ENCODE measurements around the gene FZR1. TPM values are rescaled to one million over a fixed set of nuclear protein-coding genes. Genes with fewer than 3 reads are reported as not detected.

Gene FZR1
- polyA plus RNA-seq, 2 of the 4 experiments (the other 2 are of a cell fraction), result 13.9 to 18.1 TPM

GRCh38 chr19:3459965-3460582 lies 46.0 kb upstream of the FZR1 start:
- CTCF ChIA-PET, result interaction anchor here (1.3 to 3.1 kb wide), 3 partner anchors 8 to 13 kb away, joined by 3 to 18 read pairs (median 15); no protein-coding TSS in a partner anchor
- Histone ChIP-seq H3K4me2 (peak overlapping the region; percentile 82), H3K27ac (peak overlapping the region; percentile 91 to 95), H3K4me3 (no peak overlapping the region), H3K4me1 (peaks cover 63% of the 10 kb centered on the region), H3K9me3 (no peaks in the 10 kb centered on the region)
- TF ChIP-seq HOXB5 (CRISPR knock-in tag; IDR thresholded peaks at IDR 0.05) (peak; percentile 49; the same call in 1 of the 2 replicates), JUNB (IDR thresholded peaks at IDR 0.05) (no peak), ZFP36 (IDR thresholded peaks at IDR 0.05; ENCODE audit: borderline replicate concordance, partially characterized antibody) (peak; percentile 15), POLR2AphosphoS2 (conservative IDR thresholded peaks at IDR 0.05; ENCODE audit: low read length) (no peak), BCL3 (IDR thresholded peaks at IDR 0.05) (no peak), EHF (CRISPR knock-in tag; IDR thresholded peaks at IDR 0.05) (0 out of 2 replicates have a peak, but pooled peaks have one; percentile 10), EHMT2 (IDR thresholded peaks at IDR 0.05; ENCODE audit: low read depth) (no peak), MAZ (IDR thresholded peaks at IDR 0.05; ENCODE audit: borderline replicate concordance, low read depth, low read length) (no peak), HES2 (IDR thresholded peaks at IDR 0.05) (no peak), MAX (IDR thresholded peaks at IDR 0.05) (no peak), MYC (IDR thresholded peaks at IDR 0.05; ENCODE audit: borderline replicate concordance, low read length) (no peak), ELK1 (IDR thresholded peaks at IDR 0.05; ENCODE audit: low read depth, low read length) (no peak), FOSL2 (IDR thresholded peaks at IDR 0.05) (no peak), FOSL2 (CRISPR knock-in tag; IDR thresholded peaks at IDR 0.05) (no peak), NFE2L2 (conservative IDR thresholded peaks at IDR 0.05; ENCODE audit: low read length) (no peak)
- ATAC-seq (no peak), DNase-seq (ENCODE audit: low read depth in 1 of 2, low spot score in 1 of 2) (no peak), FAIRE-seq (no peak)
- POLR2A ChIA-PET, result no interaction called here
- 83% methylated on average over 13 of the region's 15 CpGs for WGBS (ENCODE audit: missing lambda C conversion rate)

GRCh38 chr19:3462991-3463713 lies 43.0 kb upstream of the FZR1 start:
- DNase-seq (ENCODE audit: low read depth in 1 of 2, low spot score in 1 of 2) (no peak), ATAC-seq (no peak), FAIRE-seq (no peak)
- no peak overlapping the region for H3K4me3 ChIP-seq
- ChIA-PET POLR2A (no interaction called here), CTCF (interaction anchor here (1.4 to 2.1 kb wide), 2 partner anchors 10 to 158 kb away, joined by 4 to 12 read pairs; no protein-coding TSS in a partner anchor)
- WGBS (ENCODE audit: missing lambda C conversion rate), result 93% methylated on average over 39 of the region's 58 CpGs
- H3K9me3 ChIP-seq, result peaks cover 8% of the 10 kb centered on the region; the same call in 1 of the 3 replicates
- peak overlapping the region in 1 of 2 experiments; percentile 39; a peak in 2 of 6 replicates for H3K27ac ChIP-seq
- TF ChIP-seq BCL3 (IDR thresholded peaks at IDR 0.05) (no peak), CTCF (IDR thresholded peaks at IDR 0.05) (no peak), CEBPB (IDR thresholded peaks at IDR 0.05) (no peak), SMC3 (IDR thresholded peaks at IDR 0.05) (no peak), BHLHE40 (IDR thresholded peaks at IDR 0.05; ENCODE audit: low read depth, low read length) (no peak)
- H3K4me2 ChIP-seq, result no peak overlapping the region
- H3K4me1 ChIP-seq, result peaks cover 39% of the 10 kb centered on the region

Measured in A549 (cell line).